ENCODE results near the gene ZNF248.
A peak's percentile ranks its signal among the peaks of the same experiment; 100 is the strongest.

The ZNF248 gene

GRCh38 chr10:37819797-37820196 lies 37.6 kb downstream of the ZNF248 start:
- no peak for DNase-seq

- DNase-seq = no peak
These were observed 41.1 kb downstream of the ZNF248 start for GRCh38 chr10:37816290-37816689.

GRCh38 chr10:37813763-37814162 lies 43.6 kb downstream of the ZNF248 start:
- no peak for DNase-seq

GRCh38 chr10:37812290-37812689 lies 45.1 kb downstream of the ZNF248 start:
- DNase-seq = no peak

- no peak for DNase-seq
These were observed 54.1 kb downstream of the ZNF248 start for GRCh38 chr10:37803269-37803668.

- DNase-seq = no peak
These were observed 55.9 kb downstream of the ZNF248 start for GRCh38 chr10:37801557-37801956.

- no peak for DNase-seq
These were observed 63.0 kb downstream of the ZNF248 start for GRCh38 chr10:37794305-37794976.

- DNase-seq = no peak
These were observed 67.8 kb downstream of the ZNF248 start for GRCh38 chr10:37789590-37789989.

GRCh38 chr10:37784678-37785077 lies 72.7 kb downstream of the ZNF248 start:
- DNase-seq = no peak

- no peak for DNase-seq
These were observed 76.9 kb downstream of the ZNF248 start for GRCh38 chr10:37780536-37780935.

GRCh38 chr10:37777056-37777455 lies 80.4 kb downstream of the ZNF248 start:
- DNase-seq = no peak

- DNase-seq = no peak
These were observed 81.8 kb downstream of the ZNF248 start for GRCh38 chr10:37775612-37776011.

- no peak for DNase-seq
These were observed 83.1 kb downstream of the ZNF248 start for GRCh38 chr10:37774351-37774750.

- DNase-seq = no peak
These were observed 92.2 kb downstream of the ZNF248 start for GRCh38 chr10:37765216-37765615.

GRCh38 chr10:37763132-37763531 lies 94.3 kb downstream of the ZNF248 start:
- no peak for DNase-seq

GRCh38 chr10:37762287-37762686 lies 95.1 kb downstream of the ZNF248 start:
- no peak for DNase-seq

- no peak for DNase-seq
These were observed 96.6 kb downstream of the ZNF248 start for GRCh38 chr10:37760817-37761216.

- DNase-seq = no peak
These were observed 99.3 kb downstream of the ZNF248 start for GRCh38 chr10:37758074-37758473.

- peak in 2 of 3 donors; percentile 5 to 9 for DNase-seq
These were observed 102.7 kb downstream of the ZNF248 start for GRCh38 chr10:37754538-37755323.

GRCh38 chr10:37752334-37752875 lies 105.0 kb downstream of the ZNF248 start:
- no peak for DNase-seq

GRCh38 chr10:37748170-37748569 lies 109.2 kb downstream of the ZNF248 start:
- DNase-seq = no peak

GRCh38 chr10:37747081-37747480 lies 110.3 kb downstream of the ZNF248 start:
- no peak for DNase-seq

- DNase-seq = no peak
These were observed 115.6 kb downstream of the ZNF248 start for GRCh38 chr10:37741831-37742230.

GRCh38 chr10:37739181-37739580 lies 118.2 kb downstream of the ZNF248 start:
- no peak for DNase-seq

Data from suppressor macrophage treated with lipopolysaccharide for 1 hour (primary cell).